Ecto neural progenitor cell (in vitro differentiated cells): ENCODE data around the gene DISP3.

Experiments
- DNase-seq: peaks from one replicate; pipeline ENCODE4 v3.0.0-alpha.2; 2018; ENCODE audit warnings: low spot score

The DISP3 gene

GRCh38 chr1:11487196-11487751 lies 8.3 kb downstream of the DISP3 start:
- no peak for DNase-seq

DNA sequence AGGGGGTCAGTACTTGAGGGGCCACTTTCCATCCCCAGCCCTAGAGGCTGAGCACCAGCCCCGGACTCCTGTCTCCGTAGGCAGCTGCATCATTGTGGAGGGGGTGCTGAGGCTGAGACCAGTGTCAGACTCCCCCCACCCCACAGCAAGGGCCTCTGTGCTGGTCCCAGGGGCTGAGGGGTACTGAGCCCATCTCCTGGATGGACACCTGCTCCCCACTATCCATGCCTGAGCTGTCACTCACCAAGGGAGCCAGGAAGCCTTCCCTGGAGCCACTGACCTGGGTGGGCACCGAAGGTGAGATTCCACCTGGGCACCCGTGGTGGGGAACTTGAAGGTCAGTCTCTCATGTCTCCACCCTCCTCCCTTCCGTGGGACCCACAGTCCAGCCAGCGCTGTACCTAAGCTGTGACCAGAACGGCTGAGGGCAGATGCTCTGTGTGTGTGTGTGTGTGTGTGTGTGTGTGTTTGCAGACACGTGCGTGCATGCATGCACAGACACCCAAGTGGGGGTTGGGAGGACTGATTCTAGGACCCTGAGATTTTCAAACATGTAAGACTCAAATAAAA lies 9.3 kb downstream of the DISP3 start:
- no peak for DNase-seq

- no peak for DNase-seq
Measured at GRCh38 chr1:11488966-11489625, 10.1 kb downstream of the DISP3 start.

DNA sequence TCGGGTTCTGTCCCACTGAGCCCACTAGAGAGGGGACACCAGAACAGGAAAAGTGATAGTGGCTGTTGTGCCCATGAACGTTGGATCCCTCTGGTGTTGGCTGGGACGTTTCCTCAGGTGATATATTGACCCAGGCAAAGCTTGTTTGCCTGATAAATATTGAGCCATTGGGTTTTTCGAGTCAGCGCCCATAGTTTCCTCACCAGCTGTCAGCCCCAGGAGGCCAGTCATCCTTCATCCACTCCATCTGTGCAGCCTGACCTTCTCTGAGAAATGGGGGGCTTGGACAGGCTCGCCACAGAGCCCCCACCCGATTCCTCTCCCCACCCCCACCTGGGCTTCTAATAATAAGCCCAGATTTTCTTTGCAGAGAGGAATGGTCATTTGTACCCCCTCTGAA lies 13.3 kb downstream of the DISP3 start:
- no peak for DNase-seq

- DNase-seq: no peak
Measured at GRCh38 chr1:11493972-11494655, 15.2 kb downstream of the DISP3 start.

- DNase-seq: no peak
Measured at GRCh38 chr1:11494771-11495170, 15.8 kb downstream of the DISP3 start.

GRCh38 chr1:11495579-11495978 lies 16.6 kb downstream of the DISP3 start:
- DNase-seq: no peak

GRCh38 chr1:11496551-11497080 lies 17.7 kb downstream of the DISP3 start:
- no peak for DNase-seq

- no peak for DNase-seq
Measured at GRCh38 chr1:11498956-11499594, 20.1 kb downstream of the DISP3 start.

- no peak for DNase-seq
Measured at GRCh38 chr1:11499601-11500331, 20.8 kb downstream of the DISP3 start.

DNA sequence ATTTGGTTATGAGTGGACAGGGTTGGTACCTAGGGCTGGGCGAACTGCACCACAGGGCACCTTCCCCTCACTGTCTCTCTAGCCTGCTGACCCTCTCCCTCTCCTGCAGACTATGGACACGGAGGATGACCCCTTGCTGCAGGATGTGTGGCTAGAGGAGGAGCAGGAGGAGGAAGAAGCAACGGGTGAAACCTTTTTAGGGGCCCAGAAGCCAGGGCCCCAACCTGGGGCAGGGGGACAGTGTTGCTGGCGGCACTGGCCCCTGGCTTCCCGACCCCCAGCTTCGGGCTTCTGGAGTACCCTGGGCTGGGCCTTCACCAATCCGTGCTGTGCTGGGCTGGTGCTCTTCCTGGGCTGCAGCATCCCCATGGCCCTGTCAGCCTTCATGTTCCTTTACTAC lies 21.9 kb downstream of the DISP3 start:
- DNase-seq: no peak

- DNase-seq: no peak
Measured at GRCh38 chr1:11501491-11501897, 22.5 kb downstream of the DISP3 start.

DNA sequence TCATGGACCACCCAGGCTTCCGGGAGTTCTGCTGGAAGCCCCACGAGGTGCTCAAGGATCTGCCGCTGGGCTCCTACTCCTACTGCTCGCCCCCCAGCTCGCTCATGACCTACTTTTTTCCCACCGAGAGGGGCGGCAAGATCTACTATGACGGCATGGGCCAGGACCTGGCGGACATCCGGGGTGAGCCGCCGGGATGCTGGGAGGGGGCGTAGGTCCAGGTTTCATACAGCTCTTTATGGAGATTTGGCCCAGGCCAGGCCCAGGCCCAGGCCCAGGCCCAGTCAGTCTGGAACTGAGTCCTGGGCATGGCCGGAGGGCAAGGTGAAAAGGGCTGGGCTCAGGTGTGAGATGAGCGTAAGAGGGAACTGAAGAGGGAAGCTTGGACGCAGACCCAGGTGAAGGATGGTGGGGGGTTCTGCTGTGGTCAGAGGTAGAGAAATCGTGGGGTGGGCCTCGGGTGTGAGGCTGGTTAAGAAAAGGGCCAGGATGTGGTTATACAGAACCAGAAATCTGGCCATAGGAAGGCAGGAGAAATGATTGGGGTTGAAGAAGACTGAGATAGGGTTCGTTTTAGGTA lies 23.0 kb downstream of the DISP3 start:
- no peak for DNase-seq

GRCh38 chr1:11502516-11502915 lies 23.6 kb downstream of the DISP3 start:
- no peak for DNase-seq

GRCh38 chr1:11504599-11504998 lies 25.6 kb downstream of the DISP3 start:
- no peak for DNase-seq

DNA sequence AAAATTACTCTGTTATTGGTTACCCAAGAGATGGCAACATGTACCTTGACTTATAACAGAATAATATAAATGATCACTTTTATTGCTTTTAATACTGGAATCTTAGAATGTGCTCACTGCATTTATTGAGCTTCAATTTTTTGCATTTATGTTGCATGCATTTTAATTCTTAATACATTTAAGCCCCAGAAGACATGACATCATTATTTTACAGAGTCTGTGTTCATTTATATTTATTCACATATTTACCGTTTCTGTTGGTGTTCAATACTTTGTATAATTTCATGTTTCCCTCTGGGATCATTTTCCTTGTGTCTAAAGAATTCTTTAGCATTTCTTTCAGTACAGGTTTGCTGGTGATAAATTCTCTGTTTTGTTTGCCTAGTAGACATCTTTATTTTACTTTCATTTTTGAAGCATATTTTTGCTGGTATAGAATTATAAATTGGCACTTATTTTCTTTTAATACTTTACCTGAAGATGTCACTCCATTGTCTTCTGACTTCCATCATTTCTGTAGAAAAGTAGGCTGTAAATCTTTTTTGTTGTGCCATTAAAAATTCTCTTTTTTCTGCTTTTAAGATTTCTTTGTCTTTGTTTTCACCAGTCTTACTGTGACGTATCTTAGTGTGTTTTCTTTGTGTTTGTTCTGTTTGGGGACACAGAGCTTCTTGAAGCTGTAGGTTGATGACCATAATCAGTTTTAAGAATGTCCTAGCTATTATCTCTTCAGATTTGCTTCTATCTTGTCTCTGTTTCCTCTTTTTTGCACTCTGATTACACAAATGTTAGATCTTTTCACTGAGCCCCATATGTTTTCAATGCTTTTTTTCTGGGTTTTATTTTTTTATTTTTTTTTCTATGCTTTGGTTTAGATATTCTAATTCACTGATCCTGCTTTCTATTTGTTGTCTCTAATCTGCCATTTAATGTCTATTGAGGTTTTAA lies 26.9 kb downstream of the DISP3 start:
- no peak for DNase-seq

GRCh38 chr1:11507309-11507708 lies 28.4 kb downstream of the DISP3 start:
- no peak for DNase-seq

DNA sequence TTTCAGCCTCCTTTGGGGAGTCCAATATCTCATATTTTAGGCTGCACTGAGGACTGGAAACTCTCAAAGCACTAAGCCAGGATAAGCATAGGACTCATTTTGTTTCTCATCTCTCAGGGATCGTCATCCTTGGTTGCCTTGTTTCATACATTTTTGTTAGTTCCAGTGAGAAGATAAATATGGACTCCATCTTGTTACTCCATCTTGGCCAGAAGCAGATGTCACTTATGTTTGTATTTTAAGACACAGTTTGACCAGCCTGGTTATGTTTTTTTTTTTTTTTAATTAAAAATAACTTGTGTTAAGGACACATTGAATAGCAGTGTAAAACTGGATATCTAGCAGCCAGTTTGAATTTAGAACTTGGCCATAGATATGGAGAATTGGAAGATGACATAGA lies 34.7 kb downstream of the DISP3 start:
- no peak for DNase-seq

DNA sequence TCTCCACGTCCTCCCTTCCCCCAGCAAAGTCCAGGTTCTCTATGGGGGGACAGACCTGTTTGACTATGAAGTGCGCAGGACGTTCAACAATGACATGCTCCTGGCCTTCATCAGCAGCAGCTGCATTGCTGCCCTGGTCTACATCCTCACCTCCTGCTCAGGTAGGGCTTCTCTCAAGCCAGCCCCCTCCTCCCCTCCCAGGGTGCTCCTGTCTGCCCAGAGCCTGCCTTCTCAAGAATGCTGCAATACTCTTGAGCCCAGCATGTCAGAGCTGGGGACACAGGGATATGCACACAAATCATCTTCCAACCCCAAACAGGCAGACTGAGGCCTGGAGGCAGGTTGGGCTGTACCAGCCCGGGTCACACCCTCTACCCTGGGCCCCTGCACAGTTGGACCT lies 35.4 kb downstream of the DISP3 start:
- no peak for DNase-seq
